Head of caudate nucleus (tissue), 42 donors: ENCODE results near the gene MARCHF11.

ENCODE experiments used
- DNase-seq, 42 donors: peaks; one replicate each; pipeline versions ENCODE4 v3.0.0 to v3.0.0-alpha.2; 2020 to 2021; ENCODE audit warnings: mixed read lengths in 7 of 42
- intact Hi-C: fragments of 100-400 bp; cut with DNase I; formaldehyde crosslinking; loops from one replicate; pipeline ENCODE4 v1.15.0; 2022

Gene MARCHF11

GRCh38 chr5:16066320-16066719 is 113.3 kb downstream of the MARCHF11 start:
- intact Hi-C loops = no loop called here
- no peak for DNase-seq

GRCh38 chr5:16065831-16066230 is 113.8 kb downstream of the MARCHF11 start:
- intact Hi-C loops = no loop called here

GRCh38 chr5:16064135-16064893 is 115.3 kb downstream of the MARCHF11 start:
- intact Hi-C loops = no loop called here
- DNase-seq = no peak

More at GRCh38 chr5:16065831-16066230, 113.8 kb downstream of the MARCHF11 start:
- DNase-seq = no peak

DNA sequence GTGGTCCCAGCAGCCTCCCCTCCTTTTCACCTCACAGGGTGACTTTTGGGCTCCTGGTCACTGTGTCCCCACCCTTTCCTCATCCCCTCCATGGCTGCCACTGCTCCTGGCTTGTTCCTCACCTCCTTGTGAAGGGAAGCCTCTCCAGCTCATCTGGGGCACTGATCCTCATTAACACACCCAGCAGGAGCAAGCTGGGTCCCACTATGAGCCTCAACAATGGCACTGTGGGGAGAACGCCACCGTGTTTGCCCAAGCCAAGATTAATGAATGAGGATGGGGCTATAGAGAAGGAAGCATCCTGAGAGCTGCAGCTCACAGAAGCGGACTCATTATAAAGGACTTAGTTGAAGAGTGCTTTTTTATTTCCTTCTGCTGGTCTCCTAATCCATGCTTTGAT is 118.4 kb downstream of the MARCHF11 start:
- intact Hi-C loops = no loop called here
- no peak for DNase-seq

DNA sequence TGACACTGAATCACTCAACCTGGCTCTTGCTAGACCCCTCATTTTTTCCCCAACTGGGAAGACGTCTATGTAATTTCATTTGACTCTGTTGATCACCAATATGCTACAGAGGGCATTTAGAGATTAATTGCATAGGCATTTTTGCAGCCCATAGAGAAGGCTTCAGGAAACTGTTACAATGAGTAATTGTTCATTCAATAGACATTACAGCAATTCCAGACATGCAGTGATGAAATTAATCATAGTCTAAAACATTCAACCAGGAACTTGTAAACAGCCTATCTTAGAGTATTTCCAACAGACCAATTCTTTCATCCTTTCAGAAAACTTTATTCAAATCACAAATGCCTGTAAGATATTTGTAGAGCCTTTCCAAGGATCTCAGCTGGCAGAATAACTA is 122.3 kb downstream of the MARCHF11 start:
- no peak for DNase-seq
- intact Hi-C loops = no loop called here

GRCh38 chr5:16051246-16051755 is 128.3 kb downstream of the MARCHF11 start:
- no peak for DNase-seq
- intact Hi-C loops = no loop called here

- intact Hi-C loops = no loop called here
- DNase-seq = no peak
Observed at GRCh38 chr5:16050414-16050813, 129.2 kb downstream of the MARCHF11 start.

DNA sequence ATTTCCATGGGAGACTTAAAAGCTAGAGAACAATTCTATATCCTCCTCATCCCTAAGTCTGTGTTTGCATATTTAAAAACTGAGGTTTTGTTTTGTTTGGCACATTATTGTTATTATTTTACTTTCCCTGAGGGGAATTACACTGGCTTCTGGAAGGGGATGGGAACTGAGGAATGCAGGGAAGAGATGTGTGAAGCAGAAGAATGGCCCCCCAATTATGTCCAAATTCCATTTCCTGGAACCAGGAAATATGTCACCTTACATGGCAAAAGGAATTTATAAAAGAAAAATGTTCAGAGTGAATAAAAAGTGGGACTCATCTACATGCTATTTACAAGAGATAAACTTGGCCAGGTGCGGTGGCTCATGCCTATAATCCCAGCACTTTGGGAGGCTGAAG is 129.8 kb downstream of the MARCHF11 start:
- no peak for DNase-seq
- intact Hi-C loops = no loop called here

DNA sequence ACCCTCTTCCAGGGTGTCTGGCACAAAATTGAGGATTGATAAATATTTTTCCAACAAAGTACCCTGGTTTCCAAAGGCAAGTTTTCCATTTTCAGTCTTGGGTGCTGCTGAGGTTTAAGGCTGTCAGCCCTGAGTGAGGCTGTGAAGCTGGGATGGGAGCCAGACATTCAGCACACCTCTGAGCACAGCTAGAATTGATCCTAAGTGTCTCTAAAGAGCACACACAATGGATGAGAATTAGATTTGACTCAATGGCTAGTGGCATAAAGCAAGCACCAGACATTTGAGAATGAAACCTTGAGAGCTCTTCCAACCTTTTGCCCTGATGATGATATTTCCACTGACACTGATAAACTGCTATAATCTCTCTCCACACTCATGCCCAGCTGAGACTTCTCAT is 131.5 kb downstream of the MARCHF11 start:
- intact Hi-C loops = no loop called here
- no peak for DNase-seq

DNA sequence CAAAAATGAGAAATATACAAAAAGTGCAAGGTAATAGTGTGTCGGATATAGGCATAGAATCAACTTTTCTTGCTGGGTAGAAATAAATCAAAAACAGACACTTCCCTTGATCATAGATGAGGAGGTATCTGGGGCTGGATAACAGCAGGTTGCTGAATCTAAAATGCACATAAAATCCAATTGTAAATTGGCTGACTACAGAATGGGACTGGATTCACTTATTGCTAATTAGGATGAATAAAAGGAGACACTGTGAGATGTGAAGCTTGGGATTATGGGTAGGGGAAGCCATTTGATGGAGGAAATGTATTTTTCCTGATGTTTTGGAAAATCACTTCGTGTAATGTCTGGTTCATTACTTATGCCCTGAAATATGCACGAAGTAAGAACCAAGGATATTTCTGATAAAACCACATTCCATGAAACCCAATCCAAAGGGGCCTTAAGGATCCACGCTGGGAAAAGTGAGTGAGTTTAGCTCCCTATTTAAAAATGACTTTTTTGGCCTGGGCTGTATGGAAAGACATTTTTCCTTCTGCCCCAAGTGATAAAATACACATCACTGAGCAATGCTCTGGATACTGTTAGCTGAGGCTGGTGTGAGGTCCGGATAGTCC is 136.1 kb downstream of the MARCHF11 start:
- DNase-seq = no peak
- intact Hi-C loops = no loop called here

DNA sequence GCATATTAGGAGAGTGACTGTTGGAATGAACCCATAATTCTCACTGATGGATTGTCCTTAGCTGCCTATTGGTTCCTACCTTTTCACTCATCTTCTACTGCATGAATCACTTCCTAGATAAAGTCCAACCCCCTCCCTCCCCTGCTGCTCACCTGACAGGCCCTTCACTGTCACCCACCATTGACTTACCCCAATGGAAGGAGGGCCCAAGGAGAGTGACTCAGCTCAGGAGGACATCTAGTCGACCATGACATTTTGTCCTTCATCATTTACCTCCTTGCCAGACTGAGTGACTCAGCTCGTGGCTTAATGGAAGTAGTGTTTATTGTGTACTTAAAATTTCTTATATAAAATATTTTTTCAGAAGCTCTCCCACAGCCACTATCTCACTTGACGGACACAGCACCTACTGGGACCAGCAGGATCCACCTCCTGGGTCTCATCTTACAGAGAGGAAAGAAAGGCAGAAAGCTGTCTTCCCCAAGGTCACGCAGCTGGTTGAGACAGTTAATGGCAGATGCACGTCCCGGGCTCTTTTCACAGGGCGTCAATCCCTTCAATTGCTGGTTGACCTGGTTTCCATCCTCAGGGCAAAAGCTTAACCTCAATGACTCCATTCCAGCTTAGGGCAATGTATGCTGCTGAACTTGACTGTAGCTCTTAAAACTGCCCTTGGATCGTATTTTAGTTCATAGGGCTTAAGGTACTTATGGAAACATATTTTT is 142.3 kb downstream of the MARCHF11 start:
- intact Hi-C loops = no loop called here
- DNase-seq = no peak

- intact Hi-C loops = no loop called here
- no peak for DNase-seq
Observed at GRCh38 chr5:16034319-16035001, 145.1 kb downstream of the MARCHF11 start.

DNA sequence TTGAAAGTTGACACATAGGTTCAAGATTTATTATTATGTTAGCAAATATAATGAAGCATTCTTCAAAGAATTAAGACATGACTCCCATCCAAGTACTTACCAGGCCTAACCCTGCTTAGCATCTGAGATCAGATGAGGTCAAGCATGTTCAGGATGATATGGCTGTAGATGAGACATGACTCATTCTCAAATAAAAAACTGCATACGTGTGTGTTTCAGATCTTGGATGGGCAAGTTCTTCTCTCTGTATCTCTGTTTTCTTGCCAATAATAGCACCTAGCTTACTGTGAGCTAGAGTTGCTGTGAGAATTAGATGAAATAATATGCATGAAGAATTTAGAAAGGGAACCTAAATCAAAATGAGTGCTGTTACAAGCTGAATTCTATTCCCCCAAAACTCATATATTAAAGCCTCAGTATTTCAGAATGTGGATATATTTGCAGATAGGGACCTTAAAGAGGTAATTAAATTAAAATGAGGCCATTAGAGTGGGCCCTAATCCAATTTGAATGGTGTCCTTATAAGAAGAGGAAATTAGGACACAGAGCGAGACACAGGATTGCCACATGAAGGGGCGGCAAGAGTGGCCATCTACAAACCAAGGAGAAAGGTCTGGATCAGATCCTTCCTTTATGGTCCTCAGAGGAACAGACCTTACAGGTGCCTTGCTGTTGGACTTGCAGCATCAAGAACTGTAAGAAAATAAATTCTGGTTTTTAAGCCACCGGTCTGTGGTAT is 146.2 kb downstream of the MARCHF11 start:
- intact Hi-C loops = no loop called here
- DNase-seq = no peak

- no peak for DNase-seq
- intact Hi-C loops = no loop called here
Observed at GRCh38 chr5:16028708-16029107, 150.9 kb downstream of the MARCHF11 start.

DNA sequence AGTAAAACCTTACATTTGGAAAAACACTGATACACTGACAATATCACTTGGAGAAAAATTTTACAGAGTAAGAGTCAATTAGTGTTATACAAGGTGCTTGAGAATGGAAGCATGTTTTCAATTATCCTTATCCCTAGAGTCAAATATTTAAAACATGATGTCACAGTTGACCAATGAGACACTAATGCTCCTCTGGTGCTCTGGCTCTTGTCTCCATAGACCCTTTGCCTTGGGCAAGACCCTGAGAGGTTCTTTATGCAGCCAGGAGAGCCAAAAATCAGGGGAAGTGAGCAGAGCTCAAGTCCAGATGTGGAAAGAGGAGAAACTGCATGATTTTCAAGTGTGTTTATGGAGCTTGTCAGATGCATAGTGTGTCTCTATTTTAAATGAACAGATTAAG is 153.9 kb downstream of the MARCHF11 start:
- intact Hi-C loops = no loop called here
- no peak for DNase-seq

GRCh38 chr5:16018970-16019369 is 160.6 kb downstream of the MARCHF11 start:
- intact Hi-C loops = no loop called here
- no peak for DNase-seq

GRCh38 chr5:16017720-16018119 is 161.9 kb downstream of the MARCHF11 start:
- intact Hi-C loops = no loop called here
- DNase-seq = no peak
